H1 (cell line): ENCODE data around the gene ADPRM. TPM values are rescaled to one million over a fixed set of nuclear protein-coding genes. Genes with fewer than 3 reads are reported as not detected.
A peak's percentile ranks its signal among the peaks of the same experiment; 100 is the strongest.

Experiments used
- CTCF ChIA-PET: fragments of 300-600 bp; sonication (Branson Sonifier 250); formaldehyde crosslinking; loops from one replicate; lab custom pipeline; 2021; ENCODE audit not compliant: partially characterized antibody; lab: Charles Lee
- POLR2A ChIA-PET: fragments of 300-600 bp; sonication (Branson Sonifier 250); formaldehyde crosslinking; loops from one replicate; lab custom pipeline; 2021; ENCODE audit warnings: inconsistent platforms; ENCODE audit not compliant: partially characterized antibody; lab: Charles Lee
- DNase-seq, 2 experiments: peaks; one replicate each; pipeline versions ENCODE4 v3.0.0 to v3.0.0-alpha.2; 2010 to 2022; ENCODE audit warnings: low spot score in 2 of 2, low read depth in 1 of 2, mixed read lengths in 1 of 2
- FAIRE-seq: peaks from 2 replicates; lab custom pipeline; 2011; peaks lifted over from hg19 to GRCh38; lab: Jason Lieb, UNC
- H2AFZ ChIP-seq: 2 replicates; pipeline ENCODE4 v1.8.1; 2012; ENCODE audit warnings: low read length, inconsistent platforms
- H2AK5ac ChIP-seq: 2 replicates; pipeline ENCODE4 v1.6.1; 2013; ENCODE audit warnings: low read depth, low read length
- H2BK120ac ChIP-seq: replicated peaks from 2 replicates; pipeline ENCODE3; 2013; ENCODE audit warnings: low read depth, low read length, inconsistent platforms
- H2BK12ac ChIP-seq: 2 replicates; pipeline ENCODE4 v1.6.1; 2013; ENCODE audit warnings: low read depth, low read length
- H2BK15ac ChIP-seq: 2 replicates; pipeline ENCODE4 v1.6.1; 2013; ENCODE audit warnings: low read length
- H2BK20ac ChIP-seq: 2 replicates; pipeline ENCODE4 v1.6.1; 2013; ENCODE audit warnings: low read length
- H2BK5ac ChIP-seq: 2 replicates; pipeline ENCODE4 v1.6.1; 2013; ENCODE audit warnings: low read depth, low read length
- H3K14ac ChIP-seq: 2 replicates; pipeline ENCODE4 v1.6.1; 2013; ENCODE audit warnings: inconsistent platforms; ENCODE audit not compliant: insufficient read length
- H3K18ac ChIP-seq: 2 replicates; pipeline ENCODE4 v1.6.1; 2013; ENCODE audit warnings: low read length; ENCODE audit errors: extremely low read depth
- H3K23ac ChIP-seq: 2 replicates; pipeline ENCODE4 v1.6.1; 2013; ENCODE audit warnings: inconsistent platforms; ENCODE audit not compliant: insufficient read length
- H3K23me2 ChIP-seq: 2 replicates; pipeline ENCODE4 v1.6.1; 2013; ENCODE audit warnings: low read depth, low read length
- H3K27ac ChIP-seq: 2 replicates; pipeline ENCODE4 v1.6.1; 2011; ENCODE audit warnings: low read depth, low read length, inconsistent platforms
- H3K27me3 ChIP-seq, 4 experiments: replicated peaks in 1 of 4; 1 replicate in 1 of 4; 2 replicates in 3 of 4; pipeline versions ENCODE4 v1.6.1 to v1.8.1; 2011 to 2013; ENCODE audit warnings: low read length in 3 of 4, mild to moderate bottlenecking in 3 of 4, inconsistent platforms in 2 of 4, mixed read lengths in 2 of 4, moderate library complexity in 1 of 4; ENCODE audit not compliant: control insufficient read depth in 3 of 4, insufficient read depth in 3 of 4; ENCODE audit errors: extremely low read depth in 1 of 4
- H3K36me3 ChIP-seq, 4 experiments: 2 replicates each; pipeline versions ENCODE4 v1.6.1 to v1.8.1; 2011 to 2013; ENCODE audit warnings: mild to moderate bottlenecking in 4 of 4, low read length in 3 of 4, moderate library complexity in 2 of 4, control low read depth in 1 of 4, inconsistent platforms in 1 of 4; ENCODE audit not compliant: insufficient read depth in 4 of 4, control insufficient read depth in 2 of 4
- H3K4ac ChIP-seq: replicated peaks from 2 replicates; pipeline ENCODE3; 2013; ENCODE audit warnings: low read length, low read depth, mixed read lengths, inconsistent platforms; ENCODE audit not compliant: insufficient read length
- H3K4me1 ChIP-seq, 4 experiments: replicated peaks in 1 of 4; 1 replicate in 1 of 4; 2 replicates in 3 of 4; pipeline versions ENCODE4 v1.6.1 to v1.8.1; 2011 to 2013; ENCODE audit warnings: low read length in 3 of 4, inconsistent platforms in 2 of 4, mixed read lengths in 1 of 4; ENCODE audit not compliant: insufficient read depth in 4 of 4, control insufficient read depth in 3 of 4
- H3K4me2 ChIP-seq, 2 experiments: 2 replicates each; pipeline versions ENCODE4 v1.6.1 to v1.8.1; 2011 to 2013; ENCODE audit warnings: low read depth in 2 of 2, low read length in 2 of 2, control low read depth in 1 of 2, inconsistent platforms in 1 of 2, mild to moderate bottlenecking in 1 of 2; ENCODE audit not compliant: insufficient read depth in 1 of 2
- H3K4me3 ChIP-seq, 4 experiments: fragments of 200-600, 300-600 bp in 1 of 4; sonication (generic), shearing (Covaris generic), sonication (Bioruptor Twin) in 1 of 4; 2 replicates each; pipeline versions ENCODE4 v1.5.1 to v1.8.1; 2011 to 2016; ENCODE audit warnings: low read length in 4 of 4, low read depth in 3 of 4, control low read depth in 2 of 4, inconsistent platforms in 2 of 4, mild to moderate bottlenecking in 2 of 4, mixed read lengths in 1 of 4, moderate library complexity in 1 of 4; ENCODE audit not compliant: insufficient read depth in 2 of 4; ENCODE audit errors: extremely low read depth in 1 of 4
- H3K56ac ChIP-seq: replicated peaks from 2 replicates; pipeline ENCODE3; 2013; ENCODE audit warnings: low read depth, mild to moderate bottlenecking, mixed read lengths, low read length, inconsistent platforms; ENCODE audit not compliant: insufficient read length
- H3K79me1 ChIP-seq: 2 replicates; pipeline ENCODE4 v1.6.1; 2013; ENCODE audit warnings: low read depth, low read length, control low read depth
- H3K79me2 ChIP-seq, 2 experiments: 2 replicates each; pipeline versions ENCODE4 v1.6.1 to v1.8.1; 2012 to 2013; ENCODE audit warnings: low read length in 2 of 2, mild to moderate bottlenecking in 2 of 2, inconsistent platforms in 1 of 2; ENCODE audit not compliant: insufficient read depth in 2 of 2, control insufficient read depth in 1 of 2
- H3K9ac ChIP-seq, 4 experiments: replicated peaks in 1 of 4; 1 replicate in 1 of 4; 2 replicates in 3 of 4; pipeline versions ENCODE4 v1.6.1 to v1.8.1; 2011 to 2013; ENCODE audit warnings: low read depth in 3 of 4, low read length in 3 of 4, control low read depth in 2 of 4, mild to moderate bottlenecking in 2 of 4, moderate library complexity in 2 of 4, inconsistent platforms in 1 of 4; ENCODE audit errors: extremely low read depth in 1 of 4
- H3K9me3 ChIP-seq, 2 experiments: 2 replicates each; pipeline versions ENCODE4 v1.6.1 to v1.8.1; 2012 to 2013; ENCODE audit warnings: mild to moderate bottlenecking in 2 of 2, moderate library complexity in 2 of 2, control low read depth in 1 of 2, inconsistent platforms in 1 of 2, low read depth in 1 of 2, low read length in 1 of 2, mixed read lengths in 1 of 2; ENCODE audit not compliant: insufficient read depth in 2 of 2
- H4K20me1 ChIP-seq, 2 experiments: replicated peaks in 1 of 2; 2 replicates each; pipeline versions ENCODE3 to v1.8.1; 2011 to 2013; ENCODE audit warnings: inconsistent platforms in 2 of 2, low read length in 2 of 2, mild to moderate bottlenecking in 1 of 2; ENCODE audit not compliant: insufficient read depth in 2 of 2, control insufficient read depth in 1 of 2
- H4K5ac ChIP-seq: 2 replicates; pipeline ENCODE4 v1.6.1; 2013; ENCODE audit warnings: low read length, low read depth, mixed read lengths, inconsistent platforms; ENCODE audit not compliant: insufficient read length
- H4K8ac ChIP-seq: 2 replicates; pipeline ENCODE4 v1.8.0; 2013; ENCODE audit warnings: mild to moderate bottlenecking, moderate library complexity, low read length, inconsistent platforms; ENCODE audit not compliant: insufficient read depth; ENCODE audit errors: extremely low read depth
- H4K91ac ChIP-seq: replicated peaks from 2 replicates; pipeline ENCODE3; 2013; ENCODE audit warnings: low read length, mixed read lengths, inconsistent platforms; ENCODE audit not compliant: insufficient read length
- BACH1 ChIP-seq: IDR thresholded peaks from 2 replicates; pipeline ENCODE4 v1.6.1; 2012; ENCODE audit warnings: low read length, improper control_type of control experiment
- BCL11A ChIP-seq, 2 experiments: IDR thresholded peaks; one replicate each; pipeline ENCODE4 v1.6.1; 2011; ENCODE audit warnings: low read depth in 2 of 2, low read length in 2 of 2, mild to moderate bottlenecking in 2 of 2
- BRCA1 ChIP-seq: IDR thresholded peaks from 2 replicates; pipeline ENCODE4 v1.6.1; 2012; ENCODE audit warnings: low read depth, low read length, improper control_type of control experiment
- CREB1 ChIP-seq: IDR thresholded peaks from 2 replicates; pipeline ENCODE4 v1.6.1; 2012; ENCODE audit warnings: inconsistent platforms
- GTF2F1 ChIP-seq: IDR thresholded peaks from 2 replicates; pipeline ENCODE4 v1.6.1; 2012; ENCODE audit warnings: low read depth, low read length, improper control_type of control experiment, borderline replicate concordance
- JUND ChIP-seq: IDR thresholded peaks from 2 replicates; pipeline ENCODE4 v1.6.1; 2011; ENCODE audit warnings: mild to moderate bottlenecking, improper control_type of control experiment, low read length
- MAFK ChIP-seq: IDR thresholded peaks from 2 replicates; pipeline ENCODE4 v1.6.1; 2012; ENCODE audit warnings: low read depth, mild to moderate bottlenecking, improper control_type of control experiment, low read length
- POLR2A ChIP-seq, 2 experiments: IDR thresholded peaks; 1 replicate in 1 of 2; 2 replicates in 1 of 2; pipeline ENCODE4 v1.6.1; 2011; ENCODE audit warnings: low read depth in 2 of 2, low read length in 2 of 2, mild to moderate bottlenecking in 2 of 2; ENCODE audit errors: control extremely low read depth in 1 of 2
- POU5F1 ChIP-seq: IDR thresholded peaks from 2 replicates; pipeline ENCODE4 v1.6.1; 2011; ENCODE audit warnings: low read depth, mild to moderate bottlenecking, low read length, moderate library complexity
- SRF ChIP-seq: IDR thresholded peaks from 2 replicates; pipeline ENCODE4 v1.6.1; 2011; ENCODE audit warnings: mild to moderate bottlenecking, low read depth, low read length, moderate library complexity
- TAF1 ChIP-seq: IDR thresholded peaks from 2 replicates; pipeline ENCODE4 v1.6.1; 2011; ENCODE audit warnings: mild to moderate bottlenecking, low read depth, low read length
- TBP ChIP-seq: IDR thresholded peaks from 2 replicates; pipeline ENCODE4 v1.6.1; 2011; ENCODE audit warnings: low read depth, low read length, improper control_type of control experiment
- WGBS, 2 experiments: shearing (Covaris generic) in 1 of 2; methylation state at CpG; one replicate each; pipeline versions ENCODE4 v1.1.6 to v1.1.7; 2013 to 2015; ENCODE audit warnings: low lambda C conversion rate in 2 of 2, mixed read lengths in 2 of 2, inconsistent platforms in 1 of 2, low coverage in 1 of 2, missing lambda C conversion rate in 1 of 2; ENCODE audit not compliant: insufficient replicate concordance in 2 of 2, insufficient coverage in 1 of 2, insufficient read length in 1 of 2; ENCODE audit errors: extremely low coverage in 1 of 2, missing lambda C conversion rate in 1 of 2; 5-methylcytosine and 5-hydroxymethylcytosine counted together
- polyA plus RNA-seq, 7 experiments: library from polyadenylated mRNA; depleted of rRNA in 3 of 7; stranded (reverse) in 5 of 7; unstranded in 2 of 7; fragments of >200 nt in 5 of 7; fragments of 200-250 nt in 2 of 7; gene quantifications; 1 replicate in 5 of 7; 2 replicates in 1 of 7; 4 replicates in 1 of 7; pipeline versions ENCODE4 v1.2.1 to v1.2.3, GENCODE V29; 2011 to 2013; ENCODE audit warnings: missing spikeins in 2 of 7, mixed read lengths in 2 of 7
- total RNA-seq: library from RNA; stranded (reverse); fragmentation: NEBNext Ultra II Directional; extraction: Animal tissue kit (Norgen Biotek cat#: 25700); gene quantifications from 2 replicates; pipeline ENCODE4 v1.2.1, GENCODE V29; 2021
- TF ChIP-seq, protein P1 (sequence below): IDR thresholded peaks from 2 replicates; pipeline ENCODE4 v1.6.1; 2012; ENCODE audit warnings: inconsistent platforms
- TF ChIP-seq, protein P2 (sequence below): IDR thresholded peaks from 2 replicates; pipeline ENCODE4 v1.6.1; 2011; ENCODE audit warnings: low read depth, mild to moderate bottlenecking, low read length; ENCODE audit not compliant: insufficient read depth
- TF ChIP-seq, protein P3 (sequence below): IDR thresholded peaks from 2 replicates; pipeline ENCODE4 v1.6.1; 2012; ENCODE audit warnings: inconsistent platforms

Gene ADPRM
- total and polyA plus RNA-seq, 2 of the 8 experiments (the other 6 are each of a cell fraction or from before 2014, with no cell fraction given) = 6.7 to 7.9 TPM

DNA sequence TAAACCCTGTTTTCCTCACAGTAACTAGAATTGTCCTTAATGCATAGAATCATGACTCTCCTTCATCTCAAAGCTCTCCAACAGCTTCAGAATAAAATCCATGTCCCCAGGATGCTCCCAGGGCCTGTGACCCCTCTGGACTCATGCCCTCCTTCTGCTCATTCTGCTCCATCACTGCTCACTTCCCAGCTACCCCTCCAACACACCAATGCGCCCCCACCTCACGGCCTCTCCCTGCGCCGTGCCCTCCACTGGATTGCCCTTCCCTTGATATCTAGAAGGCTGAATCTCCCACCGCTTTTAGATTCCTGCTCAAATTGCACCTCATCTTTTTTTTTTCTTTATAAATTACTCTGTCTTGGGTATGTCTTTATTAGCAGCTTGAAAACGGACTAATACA, 45.0 kb downstream of the ADPRM start:
- Histone ChIP-seq H2BK20ac (no peak overlapping the region), H2AK5ac (no peak overlapping the region), H3K27me3 (no peaks in the 10 kb centered on the region), H2BK5ac (no peak overlapping the region), H2BK120ac (no peak overlapping the region), H4K20me1 (no peaks in the 10 kb centered on the region), H3K23me2 (no peaks in the 10 kb centered on the region; the same call in 1 of the 2 replicates), H3K79me2 (no peaks in the 10 kb centered on the region), H3K27ac (no peak overlapping the region), H4K91ac (no peak overlapping the region), H3K4me3 (no peak overlapping the region), H4K5ac (no peak overlapping the region), H3K36me3 (no peaks in the 10 kb centered on the region), H3K79me1 (no peaks in the 10 kb centered on the region), H3K4ac (no peak overlapping the region), H2AFZ (no peak overlapping the region), H3K4me1 (no peaks in the 10 kb centered on the region), H3K9ac (no peak overlapping the region), H3K9me3 (no peaks in the 10 kb centered on the region), H2BK15ac (no peak overlapping the region), H3K56ac (no peak overlapping the region), H4K8ac (peak overlapping the region; percentile 32; the same call in 1 of the 2 replicates), H3K4me2 (no peak overlapping the region), H3K18ac (no peak overlapping the region), H3K14ac (no peak overlapping the region), H2BK12ac (no peak overlapping the region), H3K23ac (no peak overlapping the region)
- WGBS, 2 experiments = 90% methylated on average over 6 of the region's 6 CpGs; no CpG with 5 or more reads in 1 of the 2 experiments
- POLR2A ChIA-PET = interaction anchor here (1.7 kb wide), 1 partner anchor 13 kb away, joined by 6 read pairs; no protein-coding TSS in a partner anchor
- no peak for DNase-seq
- CTCF ChIA-PET = interaction anchor here (0.8 to 2.6 kb wide), 5 partner anchors 10 to 113 kb away, joined by 3 to 24 read pairs (median 4); no protein-coding TSS in a partner anchor
- no peak for FAIRE-seq
- TF ChIP-seq TAF1 = no peak
- TF ChIP-seq POU5F1 = no peak
- no peak for TF ChIP-seq BACH1
- TF ChIP-seq, protein P1, sequence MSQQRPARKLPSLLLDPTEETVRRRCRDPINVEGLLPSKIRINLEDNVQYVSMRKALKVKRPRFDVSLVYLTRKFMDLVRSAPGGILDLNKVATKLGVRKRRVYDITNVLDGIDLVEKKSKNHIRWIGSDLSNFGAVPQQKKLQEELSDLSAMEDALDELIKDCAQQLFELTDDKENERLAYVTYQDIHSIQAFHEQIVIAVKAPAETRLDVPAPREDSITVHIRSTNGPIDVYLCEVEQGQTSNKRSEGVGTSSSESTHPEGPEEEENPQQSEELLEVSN = no peak
- no peak for TF ChIP-seq GTF2F1
- TF ChIP-seq, protein P2, sequence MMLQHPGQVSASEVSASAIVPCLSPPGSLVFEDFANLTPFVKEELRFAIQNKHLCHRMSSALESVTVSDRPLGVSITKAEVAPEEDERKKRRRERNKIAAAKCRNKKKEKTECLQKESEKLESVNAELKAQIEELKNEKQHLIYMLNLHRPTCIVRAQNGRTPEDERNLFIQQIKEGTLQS = no peak
- no peak for TF ChIP-seq BRCA1
- no peak for TF ChIP-seq SRF
- TF ChIP-seq CREB1 = no peak
- no peak for TF ChIP-seq BCL11A (IDR thresholded peaks at IDR 0.05; ENCODE audit: low read depth in 2 of 2, low read length in 2 of 2)
- TF ChIP-seq, protein P3, sequence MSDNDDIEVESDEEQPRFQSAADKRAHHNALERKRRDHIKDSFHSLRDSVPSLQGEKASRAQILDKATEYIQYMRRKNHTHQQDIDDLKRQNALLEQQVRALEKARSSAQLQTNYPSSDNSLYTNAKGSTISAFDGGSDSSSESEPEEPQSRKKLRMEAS = no peak
- TF ChIP-seq JUND = no peak
- no peak for TF ChIP-seq MAFK
- no peak for TF ChIP-seq POLR2A (IDR thresholded peaks at IDR 0.05; ENCODE audit: control extremely low read depth in 1 of 2, low read depth in 2 of 2, low read length in 2 of 2)
- no peak for TF ChIP-seq TBP
